ENCODE measurements around the gene DOCK1.

Gene DOCK1

GRCh38 chr10:127338399-127339110 lies 433.3 kb downstream of the DOCK1 start:
- Histone ChIP-seq H3K36me3 (ENCODE audit: insufficient read depth) (no peaks in the 10 kb centered on the region), H3K4me2 (no peak overlapping the region), H3K27me3 (ENCODE audit: insufficient read depth, low read depth) (no peaks in the 10 kb centered on the region), H4K20me1 (ENCODE audit: insufficient read depth) (no peaks in the 10 kb centered on the region), H3K4me3 (IDR thresholded peaks at IDR 0.05; ENCODE audit: insufficient read depth, low read depth, low read length) (no peak overlapping the region), H3K27ac (no peak overlapping the region), H2AFZ (ENCODE audit: low read depth) (no peak overlapping the region), H3K79me2 (ENCODE audit: insufficient read depth, low read depth) (no peaks in the 10 kb centered on the region), H3K4me1 (ENCODE audit: low read depth, poor library complexity, severe bottlenecking) (no peaks in the 10 kb centered on the region), H3K9ac (no peak overlapping the region)
- no peak for TF ChIP-seq CTCF (conservative IDR thresholded peaks at IDR 0.05; ENCODE audit: low read depth, low read length)

- no peak overlapping the region for H3K9ac ChIP-seq
Observed at GRCh38 chr10:127343821-127344220, 438.6 kb downstream of the DOCK1 start.

GRCh38 chr10:127344346-127344745 lies 439.1 kb downstream of the DOCK1 start:
- Histone ChIP-seq H3K27ac (no peak overlapping the region), H3K4me2 (no peak overlapping the region), H3K4me3 (IDR thresholded peaks at IDR 0.05; ENCODE audit: insufficient read depth, low read depth, low read length) (no peak overlapping the region), H2AFZ (ENCODE audit: low read depth) (no peak overlapping the region), H3K36me3 (ENCODE audit: insufficient read depth) (no peaks in the 10 kb centered on the region), H3K79me2 (ENCODE audit: insufficient read depth, low read depth) (no peaks in the 10 kb centered on the region), H3K27me3 (ENCODE audit: insufficient read depth, low read depth) (no peaks in the 10 kb centered on the region), H3K4me1 (ENCODE audit: low read depth, poor library complexity, severe bottlenecking) (no peaks in the 10 kb centered on the region), H4K20me1 (ENCODE audit: insufficient read depth) (no peaks in the 10 kb centered on the region), H3K9ac (no peak overlapping the region)
- TF ChIP-seq CTCF (conservative IDR thresholded peaks at IDR 0.05; ENCODE audit: low read depth, low read length), result no peak

More at GRCh38 chr10:127343821-127344220, 438.6 kb downstream of the DOCK1 start:
- TF ChIP-seq CTCF (conservative IDR thresholded peaks at IDR 0.05; ENCODE audit: low read depth, low read length), result no peak
- no peaks in the 10 kb centered on the region for H3K27me3 ChIP-seq (ENCODE audit: insufficient read depth, low read depth)
- H3K4me2 ChIP-seq, result no peak overlapping the region
- no peak overlapping the region for H3K27ac ChIP-seq
- H3K36me3 ChIP-seq (ENCODE audit: insufficient read depth), result no peaks in the 10 kb centered on the region
- H3K4me3 ChIP-seq (IDR thresholded peaks at IDR 0.05; ENCODE audit: insufficient read depth, low read depth, low read length), result no peak overlapping the region
- H3K79me2 ChIP-seq (ENCODE audit: insufficient read depth, low read depth), result no peaks in the 10 kb centered on the region
- no peak overlapping the region for H2AFZ ChIP-seq (ENCODE audit: low read depth)
- no peaks in the 10 kb centered on the region for H4K20me1 ChIP-seq (ENCODE audit: insufficient read depth)
- H3K4me1 ChIP-seq (ENCODE audit: low read depth, poor library complexity, severe bottlenecking), result no peaks in the 10 kb centered on the region

- Histone ChIP-seq H2AFZ (ENCODE audit: low read depth) (no peak overlapping the region), H4K20me1 (ENCODE audit: insufficient read depth) (no peaks in the 10 kb centered on the region), H3K4me2 (no peak overlapping the region), H3K27ac (no peak overlapping the region), H3K27me3 (ENCODE audit: insufficient read depth, low read depth) (no peaks in the 10 kb centered on the region), H3K4me3 (IDR thresholded peaks at IDR 0.05; ENCODE audit: insufficient read depth, low read depth, low read length) (no peak overlapping the region), H3K79me2 (ENCODE audit: insufficient read depth, low read depth) (no peaks in the 10 kb centered on the region), H3K9ac (no peak overlapping the region), H3K36me3 (ENCODE audit: insufficient read depth) (no peaks in the 10 kb centered on the region), H3K4me1 (ENCODE audit: low read depth, poor library complexity, severe bottlenecking) (no peaks in the 10 kb centered on the region)
- TF ChIP-seq CTCF (conservative IDR thresholded peaks at IDR 0.05; ENCODE audit: low read depth, low read length), result no peak
Observed at GRCh38 chr10:127345231-127345965, 440.2 kb downstream of the DOCK1 start.

Data from KMS-11 (cell line).